HG03095 (cell line): Measurements from ENCODE around the gene SHISA5.
"Not testable (repeated sequence)": the region's sequence is repeated elsewhere in the genome, so short reads cannot be mapped to it uniquely, and the experiment has no call there.

ENCODE experiments used
- ATAC-seq: cut with Tn5 transposase; IDR thresholded peaks from one replicate; pipeline ENCODE4 v1.9.1; 2021; ENCODE audit warnings: moderate library complexity; ENCODE audit not compliant: unreplicated experiment

SHISA5 gene

GRCh38 chr3:48521635-48522034 lies 17.7 kb upstream of the SHISA5 start:
- no peak for ATAC-seq

GRCh38 chr3:48519277-48519643 lies 15.3 kb upstream of the SHISA5 start:
- ATAC-seq: no peak

- no peak for ATAC-seq
Observed at GRCh38 chr3:48518638-48519276, 14.8 kb upstream of the SHISA5 start.

- no peak for ATAC-seq
Observed at GRCh38 chr3:48518069-48518468, 14.1 kb upstream of the SHISA5 start.

- ATAC-seq: no peak
Observed at GRCh38 chr3:48516571-48516970, 12.6 kb upstream of the SHISA5 start.

- ATAC-seq: no peak
Observed at GRCh38 chr3:48514431-48515227, 10.7 kb upstream of the SHISA5 start.

GRCh38 chr3:48511551-48511950 lies 7.6 kb upstream of the SHISA5 start:
- ATAC-seq: no peak

- ATAC-seq: no peak
Observed at GRCh38 chr3:48507256-48508061, 3.5 kb upstream of the SHISA5 start.

GRCh38 chr3:48505968-48506504 lies 2.1 kb upstream of the SHISA5 start:
- no peak for ATAC-seq

- ATAC-seq: no peak
Observed at GRCh38 chr3:48505146-48505545, 1.2 kb upstream of the SHISA5 start.

GRCh38 chr3:48503401-48504050 lies 448 bp downstream of the SHISA5 start:
- ATAC-seq: no peak

- no peak for ATAC-seq
Observed at GRCh38 chr3:48502728-48503168, 1.2 kb downstream of the SHISA5 start.

GRCh38 chr3:48502121-48502520 lies 1.9 kb downstream of the SHISA5 start:
- no peak for ATAC-seq

- ATAC-seq: no peak
Observed at GRCh38 chr3:48501196-48501595, 2.8 kb downstream of the SHISA5 start.

- no peak for ATAC-seq
Observed at GRCh38 chr3:48500656-48501055, 3.3 kb downstream of the SHISA5 start.

GRCh38 chr3:48493203-48493501 lies 10.8 kb downstream of the SHISA5 start:
- no peak for ATAC-seq

- ATAC-seq: no peak
Observed at GRCh38 chr3:48492461-48493202, 11.3 kb downstream of the SHISA5 start.

GRCh38 chr3:48486952-48487351 lies 17.0 kb downstream of the SHISA5 start:
- ATAC-seq: no peak

- not testable (repeated sequence) for ATAC-seq
Observed at GRCh38 chr3:48482822-48483221, 21.2 kb downstream of the SHISA5 start.

GRCh38 chr3:48480891-48481290 lies 23.1 kb downstream of the SHISA5 start:
- not testable (repeated sequence) for ATAC-seq
